Neural cell (in vitro differentiated cells): ENCODE data around the gene EFCAB13. TPM values are rescaled to one million over a fixed set of nuclear protein-coding genes. Genes with fewer than 3 reads are reported as not detected.

Experiments used
- H2AFZ ChIP-seq: fragments of 200-600, 300-800 bp; sonication (generic), shearing (Covaris generic); 2 replicates; pipeline ENCODE4 v1.6.0; 2014; ENCODE audit warnings: low read depth, mild to moderate bottlenecking, antibody characterized with exemption, low read length, moderate library complexity
- H3F3A ChIP-seq: fragments of 200-600 bp; shearing (Covaris generic); 2 replicates; pipeline ENCODE4 v1.6.1; 2016; ENCODE audit warnings: mild to moderate bottlenecking, moderate library complexity, mixed read lengths, antibody characterized with exemption, low read length; ENCODE audit not compliant: insufficient read depth, poor library complexity, severe bottlenecking
- H3K27ac ChIP-seq: fragments of 200-600, 300-800 bp; sonication (generic), shearing (Covaris generic); 2 replicates; pipeline ENCODE4 v1.5.1; 2014; ENCODE audit warnings: mild to moderate bottlenecking, low read length, moderate library complexity
- H3K27me3 ChIP-seq: fragments of 300-800, 200-600 bp; sonication (generic), shearing (Covaris generic); 2 replicates; pipeline ENCODE4 v1.6.0; 2014; ENCODE audit warnings: mild to moderate bottlenecking, low read depth, low read length, moderate library complexity; ENCODE audit not compliant: insufficient read depth
- H3K36me3 ChIP-seq: fragments of 300-800, 200-600 bp; sonication (generic), shearing (Covaris generic); 2 replicates; pipeline ENCODE4 v1.5.1; 2014; ENCODE audit warnings: mild to moderate bottlenecking, antibody characterized with exemption, low read length, moderate library complexity; ENCODE audit not compliant: insufficient read depth
- H3K4me2 ChIP-seq: fragments of 300-800, 200-600 bp; sonication (generic), shearing (Covaris generic); 2 replicates; pipeline ENCODE4 v1.6.0; 2014; ENCODE audit warnings: mild to moderate bottlenecking, low read length
- H3K4me3 ChIP-seq: fragments of 300-800, 200-600 bp; sonication (generic), shearing (Covaris generic); 2 replicates; pipeline ENCODE4 v1.5.1; 2014; ENCODE audit warnings: mild to moderate bottlenecking, low read length, moderate library complexity
- H3K79me2 ChIP-seq: fragments of 200-600 bp; shearing (Covaris generic); replicated peaks from 2 replicates; pipeline ENCODE4 v1.6.0; 2014; ENCODE audit warnings: mild to moderate bottlenecking, low read length, moderate library complexity; ENCODE audit not compliant: insufficient read depth
- H3K9ac ChIP-seq: fragments of 300-800, 200-600 bp; sonication (generic), shearing (Covaris generic); 2 replicates; pipeline ENCODE4 v1.6.1; 2016; ENCODE audit warnings: mild to moderate bottlenecking, low read length, mixed read lengths
- H3K9me2 ChIP-seq: fragments of 200-600 bp; shearing (Covaris generic); 2 replicates; pipeline ENCODE4 v1.6.1; 2016; ENCODE audit warnings: mild to moderate bottlenecking, low read length, mixed read lengths; ENCODE audit not compliant: insufficient read depth
- H3K9me3 ChIP-seq: fragments of 200-600, 300-800 bp; sonication (generic), shearing (Covaris generic); 2 replicates; pipeline ENCODE4 v1.6.1; 2016; ENCODE audit warnings: mild to moderate bottlenecking, mixed run types, low read length, moderate library complexity, mixed read lengths
- H4K20me1 ChIP-seq: fragments of 200-600 bp; shearing (Covaris generic); 2 replicates; pipeline ENCODE4 v1.6.1; 2016; ENCODE audit warnings: mild to moderate bottlenecking, mixed run types; ENCODE audit not compliant: insufficient read depth
- CTCF ChIP-seq: fragments of 450-650 bp; IDR thresholded peaks from 2 replicates; pipeline ENCODE4 v1.5.1; 2014; ENCODE audit warnings: antibody characterized with exemption, mild to moderate bottlenecking, moderate library complexity; ENCODE audit not compliant: poor library complexity, severe bottlenecking
- EP300 ChIP-seq: fragments of 450-650 bp; conservative IDR thresholded peaks from 2 replicates; pipeline ENCODE4 v1.6.1; 2014; ENCODE audit warnings: antibody characterized with exemption, mild to moderate bottlenecking, moderate library complexity; ENCODE audit not compliant: poor library complexity, severe bottlenecking
- EZH2 ChIP-seq: fragments of 200-600, 300-800 bp; shearing (Covaris generic), sonication (generic); IDR thresholded peaks from 2 replicates; pipeline ENCODE4 v1.6.1; 2014; ENCODE audit warnings: antibody characterized with exemption, low read length, borderline replicate concordance, mild to moderate bottlenecking; ENCODE audit not compliant: insufficient read depth, poor library complexity, severe bottlenecking
- MXI1 ChIP-seq: fragments of 450-650 bp; conservative IDR thresholded peaks from 2 replicates; pipeline ENCODE4 v1.6.1; 2014; ENCODE audit warnings: antibody characterized with exemption, mild to moderate bottlenecking; ENCODE audit not compliant: poor library complexity, severe bottlenecking
- POLR2AphosphoS5 ChIP-seq: IDR thresholded peaks from 2 replicates; pipeline ENCODE4 v1.6.1; 2012
- RAD21 ChIP-seq: fragments of 450-650 bp; conservative IDR thresholded peaks from 2 replicates; pipeline ENCODE4 v1.6.1; 2014; ENCODE audit warnings: antibody characterized with exemption, mild to moderate bottlenecking, moderate library complexity
- REST ChIP-seq: IDR thresholded peaks from 2 replicates; pipeline ENCODE4 v1.6.1; 2012; ENCODE audit warnings: borderline replicate concordance
- SMC3 ChIP-seq: fragments of 450-650 bp; conservative IDR thresholded peaks from 2 replicates; pipeline ENCODE4 v1.6.1; 2014; ENCODE audit warnings: antibody characterized with exemption, mild to moderate bottlenecking, moderate library complexity; ENCODE audit not compliant: poor library complexity
- TAF1 ChIP-seq: IDR thresholded peaks from 2 replicates; pipeline ENCODE4 v1.6.1; 2012; ENCODE audit warnings: low read depth
- polyA plus RNA-seq: library from polyadenylated mRNA; depleted of rRNA; stranded (reverse); fragments of >200 nt; gene quantifications from 2 replicates; pipeline ENCODE4 v1.2.3, GENCODE V29; 2014

EFCAB13 gene
- polyA plus RNA-seq, 1 donor from 2014 or later = 2.2 TPM

- Histone ChIP-seq H3F3A (no peaks in the 10 kb centered on the region), H3K36me3 (no peaks in the 10 kb centered on the region), H3K27ac (no peak overlapping the region), H3K9ac (no peak overlapping the region), H3K4me2 (no peak overlapping the region), H3K9me3 (peaks cover 2% of the 10 kb centered on the region), H4K20me1 (no peaks in the 10 kb centered on the region), H2AFZ (no peak overlapping the region), H3K79me2 (no peaks in the 10 kb centered on the region), H3K27me3 (no peaks in the 10 kb centered on the region), H3K9me2 (no peaks in the 10 kb centered on the region), H3K4me3 (no peak overlapping the region)
- no peak for TF ChIP-seq SMC3
- no peak for TF ChIP-seq EP300
- TF ChIP-seq CTCF = no peak
- no peak for TF ChIP-seq RAD21
- TF ChIP-seq TAF1 = no peak
- TF ChIP-seq POLR2AphosphoS5 = no peak
- no peak for TF ChIP-seq EZH2
- no peak for TF ChIP-seq MXI1
- no peak for TF ChIP-seq REST
Measured at GRCh38 chr17:47301831-47302230, 21.9 kb upstream of the EFCAB13 start.

GRCh38 chr17:47304186-47304585, 19.6 kb upstream of the EFCAB13 start:
- Histone ChIP-seq H3K27ac (no peak overlapping the region), H3K27me3 (no peaks in the 10 kb centered on the region), H3K9ac (no peak overlapping the region), H2AFZ (no peak overlapping the region), H4K20me1 (no peaks in the 10 kb centered on the region), H3K9me2 (no peaks in the 10 kb centered on the region), H3K4me2 (no peak overlapping the region), H3K36me3 (no peaks in the 10 kb centered on the region), H3K9me3 (peaks cover 2% of the 10 kb centered on the region), H3K4me3 (no peak overlapping the region), H3K79me2 (no peaks in the 10 kb centered on the region), H3F3A (no peaks in the 10 kb centered on the region)
- TF ChIP-seq POLR2AphosphoS5 (no peak), TAF1 (no peak), RAD21 (no peak), SMC3 (no peak), MXI1 (no peak), REST (no peak), EZH2 (no peak), CTCF (no peak), EP300 (no peak)
